B cell (primary cell): ENCODE measurements around the gene ZNF286A. TPM values are rescaled to one million over a fixed set of nuclear protein-coding genes. Genes with fewer than 3 reads are reported as not detected.
"Not testable (repeated sequence)": the region's sequence is repeated elsewhere in the genome, so short reads cannot be mapped to it uniquely, and the experiment has no call there.

ENCODE experiments used
- ATAC-seq: fragments of 200-7000 bp; cut with Tn5 transposase; one replicate; pipeline ENCODE4 v1.10.0; 2021; ENCODE audit warnings: low read depth, mild to moderate bottlenecking, moderate number of reproducible peaks, moderate library complexity
- CTCF ChIA-PET: fragments of 350-600 bp; sonication (Branson Sonifier 250); formaldehyde crosslinking; loops from one replicate; lab custom pipeline; 2021; ENCODE audit warnings: antibody characterized with exemption, inconsistent platforms; lab: Charles Lee
- POLR2A ChIA-PET: fragments of 350-600 bp; sonication (Branson Sonifier 250); formaldehyde crosslinking; loops from one replicate; lab custom pipeline; 2021; ENCODE audit warnings: antibody characterized with exemption; lab: Charles Lee
- DNase-seq: peaks from one replicate; pipeline ENCODE4 v3.0.0; 2013
- H2AFZ ChIP-seq: 2 replicates; pipeline ENCODE4 v1.6.1; 2012; ENCODE audit warnings: mild to moderate bottlenecking, low read depth, low read length; ENCODE audit not compliant: insufficient read depth, poor library complexity, severe bottlenecking
- H3K27ac ChIP-seq, 2 donors: 1 replicate in 1 of 2; 2 replicates in 1 of 2; pipeline ENCODE4 v1.5.1; 2012 to 2013; ENCODE audit warnings: low read length in 2 of 2, mild to moderate bottlenecking in 2 of 2, moderate library complexity in 1 of 2
- H3K27me3 ChIP-seq, 4 experiments: fragments of 200-600 bp in 1 of 4; sonication (generic) in 1 of 4; replicated peaks in 1 of 4; 1 replicate in 2 of 4; 2 replicates in 2 of 4; pipeline versions ENCODE4 v1.6.1 to v1.7.0; 2013 to 2016; ENCODE audit warnings: low read length in 3 of 4, mild to moderate bottlenecking in 2 of 4, mixed read lengths in 1 of 4, moderate library complexity in 1 of 4; ENCODE audit not compliant: insufficient read depth in 4 of 4, control insufficient read depth in 3 of 4; ENCODE audit errors: control extremely low read depth in 1 of 4
- H3K36me3 ChIP-seq, 2 experiments: replicated peaks in 1 of 2; 1 replicate in 1 of 2; 2 replicates in 1 of 2; pipeline versions ENCODE4 v1.6.1 to v1.7.1; 2013; ENCODE audit warnings: low read length in 1 of 2; ENCODE audit not compliant: insufficient read depth in 2 of 2, control insufficient read depth in 1 of 2; ENCODE audit errors: control extremely low read depth in 1 of 2, extremely low read depth in 1 of 2
- H3K4me1 ChIP-seq, 2 donors: fragments of 200-600 bp in 1 of 2; sonication (generic) in 1 of 2; 1 replicate in 1 of 2; 2 replicates in 1 of 2; pipeline versions ENCODE4 v1.5.1 to v1.6.1; 2013 to 2017; ENCODE audit warnings: low read length in 2 of 2; ENCODE audit not compliant: control insufficient read depth in 2 of 2, insufficient read depth in 2 of 2
- H3K4me2 ChIP-seq: replicated peaks from 2 replicates; pipeline ENCODE3; 2012; ENCODE audit warnings: mild to moderate bottlenecking, low read depth, low read length; ENCODE audit not compliant: poor library complexity, severe bottlenecking
- H3K4me3 ChIP-seq, 5 experiments: fragments of 200-600 bp in 1 of 5; sonication (generic) in 1 of 5; 1 replicate in 3 of 5; 2 replicates in 2 of 5; pipeline versions ENCODE4 v1.5.1 to v1.7.0; 2011 to 2016; ENCODE audit warnings: low read length in 4 of 5, mild to moderate bottlenecking in 4 of 5, low read depth in 2 of 5, control low read depth in 1 of 5, moderate library complexity in 1 of 5; ENCODE audit not compliant: insufficient read depth in 1 of 5; ENCODE audit errors: control extremely low read depth in 1 of 5, extremely low read depth in 1 of 5
- H3K79me2 ChIP-seq: fragments of 200-600 bp; sonication (generic); one replicate; pipeline ENCODE4 v1.6.0; 2016; ENCODE audit warnings: low read length; ENCODE audit not compliant: control insufficient read depth, insufficient read depth
- H3K9ac ChIP-seq: fragments of 200-600 bp; sonication (generic); 2 replicates; pipeline ENCODE4 v1.6.1; 2017; ENCODE audit warnings: mild to moderate bottlenecking, low read length, moderate library complexity
- H3K9me3 ChIP-seq, 3 donors: one replicate each; pipeline versions ENCODE4 v1.6.1 to v1.7.1; 2013; ENCODE audit warnings: low read length in 2 of 3; ENCODE audit not compliant: control insufficient read depth in 2 of 3, insufficient read depth in 1 of 3; ENCODE audit errors: control extremely low read depth in 1 of 3
- H4K20me1 ChIP-seq: 2 replicates; pipeline ENCODE4 v1.6.0; 2012; ENCODE audit warnings: mild to moderate bottlenecking, low read length; ENCODE audit not compliant: insufficient read depth, control insufficient read depth, poor library complexity, severe bottlenecking
- H3K27ac Mint-ChIP-seq: one replicate; pipeline ENCODE4 v1.8.0; 2021; ENCODE audit warnings: mixed read lengths
- H3K27me3 Mint-ChIP-seq: one replicate; pipeline ENCODE4 v1.8.0; 2021; ENCODE audit warnings: mixed read lengths
- H3K4me1 Mint-ChIP-seq: one replicate; pipeline ENCODE4 v1.8.0; 2021; ENCODE audit warnings: mixed read lengths
- H3K4me3 Mint-ChIP-seq: one replicate; pipeline ENCODE4 v1.8.0; 2021; ENCODE audit warnings: mixed read lengths
- H3K9me3 Mint-ChIP-seq: one replicate; pipeline ENCODE4 v1.8.0; 2022; ENCODE audit warnings: mixed read lengths; ENCODE audit not compliant: insufficient read depth
- WGBS: methylation state at CpG from one replicate; pipeline ENCODE4 v1.1.5; 2013; ENCODE audit warnings: missing lambda C conversion rate; ENCODE audit not compliant: insufficient coverage; 5-methylcytosine and 5-hydroxymethylcytosine counted together
- intact Hi-C: fragments of 100-400 bp; cut with micrococcal nuclease; formaldehyde crosslinking; loops from one replicate; pipeline ENCODE4 v1.10.0; 2022
- polyA plus RNA-seq: library from polyadenylated mRNA; depleted of rRNA; stranded (reverse); fragments of >200 nt; gene quantifications from 2 replicates; pipeline ENCODE4 v1.2.3, GENCODE V29; 2012
- total RNA-seq, 2 donors: library from RNA; stranded (reverse); fragments of 120-200 nt in 1 of 2; gene quantifications; 1 replicate in 1 of 2; 2 replicates in 1 of 2; pipeline versions ENCODE4 v1.2.3 to v1.2.4, GENCODE V29; 2013 to 2022

ZNF286A gene
- total and polyA plus RNA-seq, 2 donors (not counting 1 experiment from before 2014, with no cell fraction given), result 7.0 to 30.4 TPM

DNA sequence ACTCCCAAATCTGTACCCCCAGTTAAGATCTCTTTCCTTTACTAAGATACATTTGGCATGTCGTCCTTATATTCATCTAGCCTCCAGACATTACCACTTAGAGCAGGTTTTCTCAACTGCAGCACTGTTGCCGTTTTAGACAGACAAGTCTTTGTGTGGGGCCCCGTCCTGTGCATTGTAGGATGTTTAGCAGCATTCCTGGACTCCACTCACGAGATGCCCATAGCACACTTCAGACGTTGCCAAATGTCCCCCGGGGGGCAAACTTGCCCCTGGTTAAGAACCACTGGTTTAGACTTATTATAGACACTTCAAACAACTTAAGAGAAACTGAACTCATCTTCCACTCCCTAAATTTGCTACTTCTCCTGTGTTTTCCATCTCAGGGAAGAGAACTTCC is 23.6 kb upstream of the ZNF286A start:
- H3K9ac ChIP-seq, DNase-seq: not testable (repeated sequence)
- 98% methylated on average over 5 of the region's 6 CpGs for WGBS

DNA sequence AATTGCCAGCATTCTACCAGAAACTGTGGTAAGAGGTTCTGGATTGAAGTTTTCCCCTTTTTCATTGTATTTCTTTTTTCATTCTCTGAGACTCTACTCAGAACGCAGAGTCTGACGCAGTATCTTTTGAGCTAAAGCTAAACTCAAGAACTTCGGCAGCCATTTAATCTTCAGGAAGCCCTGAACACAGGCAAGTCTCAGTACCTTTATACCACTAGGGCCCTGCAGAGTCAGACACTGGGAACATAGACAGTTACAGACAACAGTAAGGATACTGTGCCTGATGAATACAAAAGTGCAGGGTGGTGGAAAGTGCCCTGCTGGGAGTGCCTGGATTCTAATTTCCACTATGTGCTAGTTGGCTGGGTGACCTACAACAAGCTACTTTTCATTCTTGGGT is 16.4 kb upstream of the ZNF286A start:
- H4K20me1 ChIP-seq, H3K9me3 Mint-ChIP-seq, H3K27me3 ChIP-seq, H3K4me3 ChIP-seq, H3K79me2 ChIP-seq, H3K4me2 ChIP-seq, H3K4me1 ChIP-seq, DNase-seq, H3K27me3 Mint-ChIP-seq, ATAC-seq, H3K9me3 ChIP-seq, H3K36me3 ChIP-seq, H2AFZ ChIP-seq, POLR2A ChIA-PET, H3K27ac Mint-ChIP-seq, H3K9ac ChIP-seq, CTCF ChIA-PET, H3K27ac ChIP-seq: not testable (repeated sequence)
- WGBS, result no CpG with 5 or more reads among the region's 3 CpGs
- Mint-ChIP-seq H3K4me3 (peak overlapping the region; percentile 92), H3K4me1 (peaks cover 15% of the 10 kb centered on the region)
- intact Hi-C loops, result loop anchor here (5.0 kb wide), 1 partner anchor 314 kb away; the partner anchor contains the start of genes TTC19 and ZSWIM7

More for the DNA sequence above, 23.6 kb upstream of the ZNF286A start:
- H3K27ac Mint-ChIP-seq, H3K27me3 Mint-ChIP-seq, H3K4me2 ChIP-seq, H3K27ac ChIP-seq, H3K4me3 Mint-ChIP-seq, POLR2A ChIA-PET, H3K9me3 ChIP-seq, intact Hi-C loops, ATAC-seq, CTCF ChIA-PET, H3K27me3 ChIP-seq, H3K4me1 ChIP-seq, H3K79me2 ChIP-seq, H3K9me3 Mint-ChIP-seq, H3K4me1 Mint-ChIP-seq, H4K20me1 ChIP-seq, H3K36me3 ChIP-seq, H3K4me3 ChIP-seq, H2AFZ ChIP-seq: not testable (repeated sequence)

DNA sequence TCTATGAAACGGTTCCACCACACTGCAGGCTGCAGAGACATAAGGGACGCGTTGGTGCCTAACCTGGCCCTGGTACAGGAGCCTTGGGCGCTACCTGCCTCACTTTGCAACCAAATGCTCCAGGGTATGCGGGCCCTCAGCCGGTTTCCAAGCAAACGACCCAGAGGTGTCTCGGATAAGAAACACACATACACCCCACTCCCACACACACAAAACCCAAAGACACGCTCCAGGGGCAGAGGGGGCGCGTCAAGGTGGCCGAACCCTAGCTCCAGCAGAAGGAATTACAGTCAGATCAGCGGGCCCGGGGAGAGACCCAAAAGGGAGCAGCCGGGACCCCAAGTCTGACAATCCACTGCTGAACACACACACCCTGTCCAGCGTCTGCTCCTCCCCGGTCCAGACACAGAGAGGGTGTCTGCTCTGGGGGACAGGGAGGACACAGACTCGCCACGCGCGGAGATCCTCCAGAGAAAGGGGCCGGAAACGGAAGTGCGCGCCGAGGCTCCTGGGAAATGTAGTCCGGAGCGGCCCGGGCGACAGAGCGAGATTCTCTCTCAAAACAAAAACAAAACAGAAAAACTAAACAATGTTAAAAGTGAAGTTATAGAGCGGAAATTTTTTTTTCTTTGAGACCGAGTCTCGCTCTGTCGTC is 15.6 kb upstream of the ZNF286A start, which contains the start of gene TRIM16:
Gene TRIM16, minus strand, starts transcription at position 488 of the 655 bp plus-strand sequence. CDS start 32,702 bp downstream, outside the sequence.
- H3K27me3 ChIP-seq, H3K79me2 ChIP-seq, H3K27me3 Mint-ChIP-seq, H3K36me3 ChIP-seq, POLR2A ChIA-PET, H3K9me3 Mint-ChIP-seq, H3K9me3 ChIP-seq, H4K20me1 ChIP-seq, CTCF ChIA-PET, H3K4me1 ChIP-seq: not testable (repeated sequence)
- WGBS, result 2% methylated on average over 6 of the region's 35 CpGs
- intact Hi-C loops, result loop anchor here (5.0 kb wide), 1 partner anchor 313 kb away; the partner anchor contains the start of genes TTC19 and ZSWIM7
- Histone ChIP-seq H3K27ac (peak within 1 kb of the TSS; percentile 24 to 59), H3K9ac (peak within 1 kb of the TSS; percentile 75), H3K4me3 (peak within 1 kb of the TSS; percentile 21 to 80 (median 62)), H3K4me2 (peak within 1 kb of the TSS; percentile 73), H2AFZ (peak within 1 kb of the TSS; percentile 93)
- peak; percentile 81 for DNase-seq
- H3K27ac Mint-ChIP-seq, result peak within 1 kb of the TSS; percentile 81
- peak; percentile 95 for ATAC-seq
- H3K4me1 Mint-ChIP-seq, result peaks cover 15% of the 10 kb centered on the region
- H3K4me3 Mint-ChIP-seq, result peak within 1 kb of the TSS; percentile 92

DNA sequence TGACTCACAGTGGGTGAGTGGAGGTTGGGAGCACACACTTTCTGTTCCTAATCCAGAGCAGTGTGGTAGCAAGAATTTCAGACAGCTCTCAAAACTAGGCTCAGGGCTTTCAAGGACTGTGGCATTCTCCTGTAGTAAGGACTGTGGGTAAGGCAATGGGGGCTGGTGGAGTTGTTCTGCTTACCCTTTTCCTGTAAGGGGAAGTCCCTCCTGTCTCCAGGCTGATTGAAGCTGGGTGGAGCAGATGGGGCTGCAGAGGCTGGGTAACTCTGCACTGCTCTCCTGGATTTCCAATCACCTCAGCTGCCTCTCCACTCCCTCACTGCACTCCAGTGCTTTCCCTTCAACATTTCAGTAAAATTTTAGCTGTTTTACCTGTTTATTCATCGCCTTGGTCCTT is 12.1 kb upstream of the ZNF286A start:
- POLR2A ChIA-PET, DNase-seq, H3K9me3 Mint-ChIP-seq, H2AFZ ChIP-seq, H3K4me1 ChIP-seq, H3K79me2 ChIP-seq, H4K20me1 ChIP-seq, H3K4me2 ChIP-seq, ATAC-seq, intact Hi-C loops, H3K27me3 Mint-ChIP-seq, H3K27ac Mint-ChIP-seq, H3K9me3 ChIP-seq, H3K36me3 ChIP-seq, H3K4me3 ChIP-seq, CTCF ChIA-PET, H3K4me3 Mint-ChIP-seq, H3K27ac ChIP-seq, H3K27me3 ChIP-seq, H3K9ac ChIP-seq: not testable (repeated sequence)
- peaks cover 15% of the 10 kb centered on the region for H3K4me1 Mint-ChIP-seq
- WGBS, result no CpG with 5 or more reads among the region's 1 CpG
